Nephron progenitor cell (in vitro differentiated cells): ENCODE measurements around the gene LZTFL1.

ENCODE experiments used
- DNase-seq: peaks from one replicate; pipeline ENCODE4 v3.0.0; 2021
- H3K27ac Mint-ChIP-seq: 2 replicates; pipeline ENCODE4 v1.8.0; 2021; ENCODE audit warnings: mild to moderate bottlenecking, moderate library complexity, mixed read lengths
- H3K27me3 Mint-ChIP-seq: 2 replicates; pipeline ENCODE4 v1.8.0; 2021; ENCODE audit warnings: mild to moderate bottlenecking, low read depth, mixed read lengths; ENCODE audit not compliant: poor library complexity
- H3K36me3 Mint-ChIP-seq: 2 replicates; pipeline ENCODE4 v1.8.0; 2021; ENCODE audit warnings: low read depth, mixed read lengths
- H3K4me1 Mint-ChIP-seq: 2 replicates; pipeline ENCODE4 v1.8.0; 2021; ENCODE audit warnings: mixed read lengths
- H3K4me3 Mint-ChIP-seq: 2 replicates; pipeline ENCODE4 v1.8.0; 2021; ENCODE audit warnings: mild to moderate bottlenecking, moderate library complexity, mixed read lengths
- H3K9me3 Mint-ChIP-seq: 2 replicates; pipeline ENCODE4 v1.8.0; 2021; ENCODE audit warnings: mild to moderate bottlenecking, moderate library complexity, mixed read lengths
- TF ChIP-seq, protein P1 (sequence below): fragments of 200-600 bp; sonication (generic); IDR thresholded peaks from 2 replicates; pipeline ENCODE4 v1.5.0; 2021; ENCODE audit warnings: antibody characterized with exemption

Gene LZTFL1

DNA sequence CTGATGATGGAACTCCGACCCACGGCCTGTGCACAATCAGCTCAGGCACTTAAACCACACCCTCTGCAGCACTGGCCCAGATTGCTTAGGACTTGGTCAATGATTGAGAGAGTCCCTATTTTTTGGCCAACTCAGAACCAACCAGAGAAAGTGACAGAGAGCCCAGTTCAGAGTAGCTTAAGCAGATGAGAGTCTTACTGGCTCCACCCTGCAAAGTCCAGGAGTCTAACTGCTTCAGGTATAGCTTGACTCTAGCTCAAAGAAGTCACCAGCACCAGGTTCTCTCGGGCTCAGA, 65.7 kb downstream of the LZTFL1 start:
- Mint-ChIP-seq H3K9me3 (no peaks in the 10 kb centered on the region), H3K27me3 (peaks cover 17% of the 10 kb centered on the region), H3K4me3 (no peak overlapping the region)

DNA sequence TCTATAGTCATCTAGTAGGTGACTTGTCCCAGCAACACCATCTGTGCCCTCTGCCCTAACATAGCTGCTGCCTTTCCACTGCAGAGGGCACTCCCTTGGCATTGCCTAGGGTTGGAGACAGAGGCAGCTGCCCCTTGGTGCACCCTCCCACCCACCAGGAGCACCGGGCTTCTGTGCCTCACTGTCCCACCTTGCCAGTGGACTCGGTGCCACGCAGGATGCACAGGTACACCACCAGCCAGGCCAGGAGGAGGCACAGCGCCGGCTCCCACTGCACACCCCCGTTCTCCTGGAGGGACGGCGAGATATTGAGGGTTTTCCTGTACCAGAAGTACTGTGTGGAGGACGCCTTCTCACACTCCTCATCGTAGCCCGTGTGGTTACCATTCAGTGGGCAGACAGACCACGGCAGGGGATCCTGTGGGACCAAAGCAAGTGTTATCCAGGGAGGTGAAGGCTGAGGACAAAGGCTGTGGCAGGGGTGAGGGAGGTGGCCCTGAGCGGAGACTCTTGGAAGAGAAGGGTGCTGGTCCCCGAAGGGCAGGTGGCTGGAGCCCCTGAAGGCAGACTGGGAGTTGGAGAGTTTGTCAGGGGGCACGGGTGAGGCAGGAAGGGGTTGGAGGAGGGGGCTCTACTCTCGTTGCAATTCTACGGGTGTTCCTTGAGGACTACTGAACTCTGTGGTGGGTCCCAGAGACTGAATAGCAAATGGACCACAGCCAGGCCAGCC, 66.2 kb downstream of the LZTFL1 start:
- Mint-ChIP-seq H3K9me3 (no peaks in the 10 kb centered on the region), H3K4me3 (no peak overlapping the region), H3K4me1 (peaks cover 9% of the 10 kb centered on the region), H3K27me3 (peaks cover 17% of the 10 kb centered on the region), H3K36me3 (no peaks in the 10 kb centered on the region), H3K27ac (no peak overlapping the region)
- TF ChIP-seq, protein P1, sequence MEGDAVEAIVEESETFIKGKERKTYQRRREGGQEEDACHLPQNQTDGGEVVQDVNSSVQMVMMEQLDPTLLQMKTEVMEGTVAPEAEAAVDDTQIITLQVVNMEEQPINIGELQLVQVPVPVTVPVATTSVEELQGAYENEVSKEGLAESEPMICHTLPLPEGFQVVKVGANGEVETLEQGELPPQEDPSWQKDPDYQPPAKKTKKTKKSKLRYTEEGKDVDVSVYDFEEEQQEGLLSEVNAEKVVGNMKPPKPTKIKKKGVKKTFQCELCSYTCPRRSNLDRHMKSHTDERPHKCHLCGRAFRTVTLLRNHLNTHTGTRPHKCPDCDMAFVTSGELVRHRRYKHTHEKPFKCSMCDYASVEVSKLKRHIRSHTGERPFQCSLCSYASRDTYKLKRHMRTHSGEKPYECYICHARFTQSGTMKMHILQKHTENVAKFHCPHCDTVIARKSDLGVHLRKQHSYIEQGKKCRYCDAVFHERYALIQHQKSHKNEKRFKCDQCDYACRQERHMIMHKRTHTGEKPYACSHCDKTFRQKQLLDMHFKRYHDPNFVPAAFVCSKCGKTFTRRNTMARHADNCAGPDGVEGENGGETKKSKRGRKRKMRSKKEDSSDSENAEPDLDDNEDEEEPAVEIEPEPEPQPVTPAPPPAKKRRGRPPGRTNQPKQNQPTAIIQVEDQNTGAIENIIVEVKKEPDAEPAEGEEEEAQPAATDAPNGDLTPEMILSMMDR: no peak
- DNase-seq: no peak

More for the DNA sequence above, 65.7 kb downstream of the LZTFL1 start:
- Mint-ChIP-seq H3K36me3 (no peaks in the 10 kb centered on the region), H3K4me1 (peaks cover 9% of the 10 kb centered on the region), H3K27ac (no peak overlapping the region)
- TF ChIP-seq, protein P1: no peak
- no peak for DNase-seq

DNA sequence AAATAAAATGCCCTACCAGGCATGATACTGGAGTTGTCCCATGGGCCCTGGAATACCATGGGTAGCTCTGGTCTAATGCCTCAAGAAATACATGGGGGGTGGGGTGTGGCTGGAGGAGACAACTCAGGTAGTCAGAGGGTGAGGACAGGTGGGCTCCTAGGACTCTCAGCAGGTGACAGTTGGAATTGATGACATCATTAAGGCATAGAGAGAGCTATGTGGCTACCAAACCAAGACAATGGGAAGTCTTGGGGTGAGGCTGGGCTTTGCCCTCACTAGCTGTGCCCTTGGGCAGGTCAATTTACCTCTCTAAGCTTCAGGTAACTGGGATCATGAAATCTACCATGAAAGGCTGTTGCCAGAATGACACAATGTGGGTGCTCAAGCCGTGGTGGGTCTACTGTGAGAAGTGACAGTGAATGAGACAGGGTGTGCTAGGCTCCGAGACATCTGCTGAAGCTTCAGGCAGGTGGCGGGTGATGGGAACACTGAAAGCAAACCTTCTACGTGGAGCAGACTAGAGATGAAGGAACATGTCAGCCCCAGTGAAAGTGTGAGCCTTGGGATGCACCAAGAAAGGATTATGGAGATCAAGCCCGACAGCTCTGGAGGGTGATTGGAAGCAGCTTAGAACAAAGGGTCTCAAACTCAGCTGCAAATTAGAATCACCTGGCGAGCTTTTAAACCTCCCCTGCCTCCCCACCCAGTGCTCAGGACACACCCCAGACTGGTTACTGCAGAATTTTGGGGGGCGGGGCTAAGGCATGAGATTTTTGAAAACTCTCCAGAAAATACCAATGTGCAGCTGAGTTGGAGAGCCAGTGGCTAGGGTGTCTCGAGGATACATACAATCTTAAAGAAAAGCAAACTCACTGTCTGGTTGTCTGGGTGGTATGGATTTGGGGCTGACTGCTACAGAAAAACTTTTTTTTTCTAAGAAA, 67.1 kb downstream of the LZTFL1 start:
- DNase-seq: no peak
- H3K27me3 Mint-ChIP-seq: peaks cover 21% of the 10 kb centered on the region
- H3K27ac Mint-ChIP-seq: no peak overlapping the region
- H3K4me3 Mint-ChIP-seq: no peak overlapping the region
- peaks cover 9% of the 10 kb centered on the region for H3K4me1 Mint-ChIP-seq
- no peaks in the 10 kb centered on the region for H3K36me3 Mint-ChIP-seq
- TF ChIP-seq, protein P1: no peak
- no peaks in the 10 kb centered on the region for H3K9me3 Mint-ChIP-seq

DNA sequence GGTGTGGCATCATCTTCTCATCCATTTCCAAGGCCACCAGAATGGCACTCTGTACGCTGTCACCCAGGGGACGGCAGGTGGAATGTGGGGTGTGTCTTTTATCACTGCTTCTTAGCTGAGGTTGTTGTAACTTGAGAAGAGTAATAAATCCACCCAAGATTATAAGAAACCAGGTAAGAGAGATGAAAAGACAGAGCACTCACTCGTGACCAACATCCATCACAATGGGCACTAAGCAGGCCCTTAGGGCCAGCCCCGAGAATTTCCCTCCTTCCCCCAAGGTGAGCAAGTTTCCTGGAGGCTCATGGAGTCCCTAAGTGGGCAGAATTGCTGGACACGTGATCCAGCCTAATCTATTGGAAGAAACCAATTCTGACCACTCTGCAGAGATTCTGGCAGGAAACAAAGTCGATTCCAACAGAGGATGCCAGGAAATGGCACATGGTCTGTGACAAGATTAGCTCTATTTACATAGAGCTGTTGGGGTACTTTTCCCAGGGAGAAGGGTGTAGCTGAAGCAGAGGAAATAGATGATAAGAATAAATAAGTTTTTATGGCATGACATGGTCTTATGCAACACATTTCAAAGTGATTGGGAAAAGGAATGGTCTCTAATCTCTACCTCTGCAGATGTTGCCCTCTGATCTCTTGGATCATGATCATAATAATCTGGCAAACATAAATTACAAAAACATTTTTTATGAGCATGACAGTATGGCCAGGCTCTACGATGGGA, 68.0 kb downstream of the LZTFL1 start:
- no peak overlapping the region for H3K27ac Mint-ChIP-seq
- no peak for DNase-seq
- no peaks in the 10 kb centered on the region for H3K36me3 Mint-ChIP-seq
- no peak overlapping the region for H3K4me3 Mint-ChIP-seq
- H3K4me1 Mint-ChIP-seq: peaks cover 9% of the 10 kb centered on the region
- TF ChIP-seq, protein P1: no peak
- peaks cover 27% of the 10 kb centered on the region for H3K27me3 Mint-ChIP-seq
- H3K9me3 Mint-ChIP-seq: no peaks in the 10 kb centered on the region
